ENCODE results near the gene OGA.

The OGA gene

GRCh38 chr10:101775273-101776160 lies 42.7 kb downstream of the OGA start, which contains the start of gene FGF8:
Gene FGF8 (minus strand): TSS chr10:101776114. CDS start chr10:101775900, 214 bp downstream.
- TF ChIP-seq CTCF (IDR thresholded peaks at IDR 0.05; ENCODE audit: low read length, missing control alignments), result no peak
- no peak for DNase-seq (ENCODE audit: low read depth)
- no peak within 1 kb of the TSS for H3K4me3 ChIP-seq (replicated peaks; ENCODE audit: low read depth, low read length)

- no peak overlapping the region for H3K4me3 ChIP-seq (replicated peaks; ENCODE audit: low read depth, low read length)
- no peak for TF ChIP-seq CTCF (IDR thresholded peaks at IDR 0.05; ENCODE audit: low read length, missing control alignments)
- DNase-seq (ENCODE audit: low read depth), result no peak
These were observed 43.5 kb downstream of the OGA start for GRCh38 chr10:101774589-101775272.

- no peak for TF ChIP-seq CTCF (IDR thresholded peaks at IDR 0.05; ENCODE audit: low read length, missing control alignments)
- H3K4me3 ChIP-seq (replicated peaks; ENCODE audit: low read depth, low read length), result no peak overlapping the region
- DNase-seq (ENCODE audit: low read depth), result no peak
These were observed 44.2 kb downstream of the OGA start for GRCh38 chr10:101773923-101774588.

DNA sequence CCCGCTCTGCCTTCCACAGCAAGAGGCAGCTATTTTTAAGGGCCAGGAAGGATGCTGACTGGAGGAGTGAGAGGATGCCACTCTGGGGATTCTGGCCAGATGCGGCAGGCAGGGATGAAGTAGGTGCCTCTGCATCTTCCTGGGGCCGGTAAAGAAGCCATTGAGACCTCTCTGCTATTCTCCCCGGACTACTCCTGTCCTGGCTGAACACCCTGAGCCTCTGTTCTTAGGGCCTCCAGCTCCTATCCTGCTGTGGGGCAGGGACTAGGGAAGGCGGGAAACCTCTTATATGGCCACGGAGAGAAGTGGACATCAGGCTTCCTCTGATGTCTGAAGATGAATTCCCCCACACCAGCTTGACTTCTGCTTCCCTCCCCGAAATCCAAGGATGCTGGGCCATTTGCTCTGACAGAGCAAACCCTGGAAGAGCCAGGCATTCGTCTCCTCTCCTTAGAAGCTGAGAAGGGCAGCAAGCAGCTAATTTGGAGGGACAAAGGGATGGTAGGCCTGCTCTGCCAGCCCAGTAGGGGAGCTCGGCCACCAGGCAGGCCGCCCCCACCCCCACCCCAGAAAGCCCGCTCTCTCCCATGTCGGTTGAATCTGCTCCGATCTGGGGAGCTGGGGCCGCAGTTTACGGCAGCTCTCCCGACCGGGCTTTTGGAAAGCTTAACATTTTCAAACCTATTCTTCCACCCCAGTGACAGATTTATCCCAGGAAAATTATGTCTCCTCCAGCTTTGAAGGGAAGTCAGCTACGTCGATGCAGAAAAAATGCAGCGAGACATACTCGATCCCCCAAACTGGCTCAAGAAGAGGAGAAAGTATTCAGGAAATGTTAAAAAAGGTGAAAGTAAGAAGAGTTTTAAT lies 45.1 kb downstream of the OGA start:
- TF ChIP-seq CTCF (IDR thresholded peaks at IDR 0.05; ENCODE audit: low read length, missing control alignments), result no peak
- no peak for DNase-seq (ENCODE audit: low read depth)
- no peak overlapping the region for H3K4me3 ChIP-seq (replicated peaks; ENCODE audit: low read depth, low read length)

GRCh38 chr10:101772017-101772894 lies 46.0 kb downstream of the OGA start:
- TF ChIP-seq CTCF (IDR thresholded peaks at IDR 0.05; ENCODE audit: low read length, missing control alignments), result no peak
- H3K4me3 ChIP-seq (replicated peaks; ENCODE audit: low read depth, low read length), result no peak overlapping the region
- DNase-seq (ENCODE audit: low read depth), result no peak
